IPS-11a (cell line): Measurements from ENCODE around the gene CTSC.
"Not testable (repeated sequence)": the region's sequence is repeated elsewhere in the genome, so short reads cannot be mapped to it uniquely, and the experiment has no call there.

Source experiments
- H3K4me3 ChIP-seq: one replicate; pipeline ENCODE4 v1.5.1; 2013; ENCODE audit warnings: low read depth, low read length, control low read depth

CTSC gene

DNA sequence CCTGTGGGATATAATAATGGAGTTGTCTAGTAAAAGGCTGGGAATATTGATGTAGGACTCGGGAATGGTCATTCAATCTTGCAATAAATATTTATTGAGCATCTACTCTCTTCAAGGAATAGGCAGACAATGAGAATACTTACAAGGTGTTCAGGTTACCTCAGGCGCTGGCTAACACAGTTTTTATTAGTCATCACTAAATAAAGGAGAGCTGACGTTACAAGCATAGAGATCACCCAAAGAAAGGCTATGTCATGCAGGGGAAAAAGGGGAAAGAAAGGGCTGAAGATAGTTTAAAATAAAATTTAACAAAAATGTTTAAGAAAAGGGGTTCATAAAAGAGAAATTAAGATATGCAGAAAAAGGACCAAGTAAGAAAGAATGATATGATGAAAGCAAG is 15.8 kb upstream of the CTSC start:
- no peak overlapping the region for H3K4me3 ChIP-seq

DNA sequence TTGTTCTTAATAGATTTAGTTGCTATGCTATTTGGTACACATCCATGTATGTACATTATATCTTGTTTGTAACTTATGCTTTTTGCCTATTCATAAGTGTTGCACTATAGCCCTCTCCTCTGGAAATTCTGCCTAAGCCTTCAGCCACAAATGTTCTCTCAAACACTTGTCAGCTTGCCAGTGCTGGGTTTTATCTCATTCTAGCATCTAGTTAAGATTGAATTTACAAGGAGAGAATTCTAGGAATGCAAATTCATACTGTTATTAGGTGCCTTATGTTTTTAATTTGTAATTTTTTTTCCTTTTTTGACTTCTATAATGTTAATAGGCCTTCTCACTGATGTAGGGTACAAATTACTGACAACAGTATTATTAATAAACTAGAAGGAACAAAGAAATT is 14.6 kb upstream of the CTSC start:
- no peak overlapping the region for H3K4me3 ChIP-seq

DNA sequence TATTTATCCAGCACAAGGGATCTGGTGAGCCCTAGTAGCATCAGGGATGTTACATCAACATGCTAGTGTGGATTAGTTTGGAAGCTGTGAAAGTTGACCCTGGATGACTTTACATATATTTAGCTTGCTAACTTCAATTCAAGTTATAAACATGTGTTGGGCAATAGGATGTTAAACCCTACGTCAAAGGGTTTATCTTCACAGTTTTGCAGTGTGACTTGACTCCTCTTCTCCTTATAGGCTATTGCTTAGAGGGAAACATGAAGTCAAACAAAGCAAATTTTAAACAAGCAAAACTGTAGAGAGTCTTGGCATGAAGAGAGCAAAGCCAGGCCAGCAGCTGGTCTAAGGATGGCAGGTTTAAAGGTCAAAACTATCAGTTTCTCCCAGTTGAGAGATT is 11.3 kb upstream of the CTSC start:
- H3K4me3 ChIP-seq = no peak overlapping the region

- no peak overlapping the region for H3K4me3 ChIP-seq
Observed at GRCh38 chr11:88345949-88346348, 8.4 kb upstream of the CTSC start.

- no peak overlapping the region for H3K4me3 ChIP-seq
Observed at GRCh38 chr11:88345408-88345807, 7.9 kb upstream of the CTSC start.

DNA sequence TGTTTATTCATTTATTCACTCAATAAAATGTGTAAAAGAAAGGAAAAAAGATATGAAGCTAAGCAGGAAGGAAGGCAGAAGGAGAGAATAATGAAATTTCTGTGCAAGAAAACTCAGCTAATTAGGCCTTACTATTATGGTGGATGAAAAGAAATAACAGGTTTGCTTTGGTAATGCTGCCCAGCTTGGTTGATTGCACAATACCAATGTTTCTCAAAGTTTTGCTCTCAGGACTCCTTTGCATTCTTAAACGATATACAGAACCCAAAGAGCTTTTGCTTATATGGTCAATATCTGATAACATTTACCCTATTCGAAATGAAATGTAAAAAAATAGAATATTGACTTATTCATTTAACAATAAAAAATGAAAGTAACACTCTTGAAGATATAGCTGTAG is 7.3 kb upstream of the CTSC start:
- H3K4me3 ChIP-seq = no peak overlapping the region

- H3K4me3 ChIP-seq = no peak overlapping the region
Observed at GRCh38 chr11:88341522-88342251, 4.2 kb upstream of the CTSC start.

- no peak overlapping the region for H3K4me3 ChIP-seq
Observed at GRCh38 chr11:88340366-88340935, 2.9 kb upstream of the CTSC start.

GRCh38 chr11:88337987-88338668 is 592 bp upstream of the CTSC start:
- H3K4me3 ChIP-seq = peak overlapping the region; percentile 95

- H3K4me3 ChIP-seq = no peak overlapping the region
Observed at GRCh38 chr11:88335284-88335683, 2.3 kb downstream of the CTSC start.

DNA sequence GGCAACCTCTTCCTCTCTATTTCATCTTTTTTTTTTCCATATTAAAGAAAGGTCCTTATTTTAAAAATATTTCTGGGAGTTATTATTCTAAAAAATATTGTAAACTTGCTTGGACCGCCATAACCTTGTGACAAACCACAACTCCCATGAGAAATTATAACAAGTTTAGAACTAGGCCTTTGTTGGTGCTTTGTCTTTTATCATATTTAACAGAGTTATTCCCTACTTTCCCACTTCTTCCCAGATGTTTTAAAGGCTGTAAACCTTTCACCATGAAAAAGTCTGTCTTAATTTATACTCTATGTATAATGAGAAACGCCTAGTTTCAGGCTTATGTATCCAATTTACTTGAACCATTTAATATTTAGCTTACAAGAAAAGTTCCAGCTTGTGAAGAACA is 3.7 kb downstream of the CTSC start:
- no peak overlapping the region for H3K4me3 ChIP-seq

- no peak overlapping the region for H3K4me3 ChIP-seq
Observed at GRCh38 chr11:88332851-88333250, 4.7 kb downstream of the CTSC start.

DNA sequence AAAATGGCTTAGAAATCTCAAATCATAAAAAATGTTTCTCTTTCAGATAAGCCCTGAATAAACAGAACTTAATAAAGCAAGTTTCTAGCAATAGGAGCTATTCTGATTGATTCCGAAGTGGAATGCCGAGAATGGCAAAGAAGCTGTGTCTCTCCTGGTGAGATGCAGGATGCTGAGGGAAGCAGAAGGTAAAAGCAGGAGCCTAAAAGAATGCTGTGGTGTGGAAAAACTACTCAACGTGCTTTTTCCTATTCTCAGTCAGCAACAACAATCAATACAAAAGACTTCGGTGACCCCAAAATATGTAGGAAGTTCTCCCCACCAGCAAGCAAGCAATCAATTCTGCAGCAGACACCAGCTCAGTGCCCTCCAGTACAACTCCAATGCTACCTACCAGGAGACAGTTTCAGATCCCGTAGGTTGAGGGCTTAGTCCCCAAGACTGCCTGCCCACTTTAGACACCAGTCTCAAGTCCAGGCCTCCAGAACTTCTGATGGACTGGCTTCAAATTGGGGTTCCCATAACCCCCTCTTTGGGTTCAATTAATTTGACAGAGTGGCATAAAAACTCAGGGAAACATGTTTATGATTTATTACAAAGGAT is 6.6 kb downstream of the CTSC start:
- H3K4me3 ChIP-seq = no peak overlapping the region

GRCh38 chr11:88329563-88330250 is 7.8 kb downstream of the CTSC start:
- H3K4me3 ChIP-seq = no peak overlapping the region

GRCh38 chr11:88327462-88328143 is 9.9 kb downstream of the CTSC start:
- H3K4me3 ChIP-seq = no peak overlapping the region

GRCh38 chr11:88327061-88327460 is 10.5 kb downstream of the CTSC start:
- no peak overlapping the region for H3K4me3 ChIP-seq

- H3K4me3 ChIP-seq = no peak overlapping the region
Observed at GRCh38 chr11:88326099-88326498, 11.4 kb downstream of the CTSC start.

DNA sequence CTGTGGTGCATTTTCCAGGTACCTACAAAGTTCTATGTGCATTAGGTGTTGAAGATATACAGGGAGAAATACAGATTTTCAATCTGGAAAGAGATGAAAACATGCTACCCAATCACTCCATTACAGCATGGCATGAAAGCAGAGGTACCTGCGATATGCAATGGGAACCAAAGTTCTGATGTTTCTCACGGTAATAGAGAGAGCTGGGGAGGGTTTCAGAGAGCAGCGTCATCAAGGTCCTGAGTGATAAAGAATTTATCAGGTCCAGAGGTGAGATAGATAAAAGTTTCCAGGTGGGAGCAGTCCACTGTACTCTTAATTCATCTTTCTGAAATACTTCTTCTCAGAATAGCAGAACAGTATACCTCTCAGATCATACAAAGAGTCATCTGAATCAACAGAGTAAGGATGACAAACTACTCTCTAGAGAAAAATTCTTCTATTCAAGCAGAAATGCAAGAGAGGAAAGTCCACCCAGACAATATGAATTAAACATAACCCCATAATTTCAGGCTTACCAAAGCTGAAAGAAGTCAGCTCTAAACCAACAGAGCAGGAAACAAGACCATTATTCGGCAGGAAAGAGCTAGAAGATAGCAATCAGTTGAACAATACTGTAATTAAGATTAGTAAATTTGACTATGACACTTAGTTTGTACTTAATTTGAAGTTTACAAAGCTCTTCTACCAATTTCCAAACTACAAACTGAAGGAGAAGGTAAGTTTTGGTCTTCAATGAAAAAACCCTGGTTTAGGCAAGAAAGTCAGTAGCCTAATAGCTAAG is 12.8 kb downstream of the CTSC start:
- H3K4me3 ChIP-seq = no peak overlapping the region

GRCh38 chr11:88322881-88323280 is 14.7 kb downstream of the CTSC start:
- not testable (repeated sequence) for H3K4me3 ChIP-seq

DNA sequence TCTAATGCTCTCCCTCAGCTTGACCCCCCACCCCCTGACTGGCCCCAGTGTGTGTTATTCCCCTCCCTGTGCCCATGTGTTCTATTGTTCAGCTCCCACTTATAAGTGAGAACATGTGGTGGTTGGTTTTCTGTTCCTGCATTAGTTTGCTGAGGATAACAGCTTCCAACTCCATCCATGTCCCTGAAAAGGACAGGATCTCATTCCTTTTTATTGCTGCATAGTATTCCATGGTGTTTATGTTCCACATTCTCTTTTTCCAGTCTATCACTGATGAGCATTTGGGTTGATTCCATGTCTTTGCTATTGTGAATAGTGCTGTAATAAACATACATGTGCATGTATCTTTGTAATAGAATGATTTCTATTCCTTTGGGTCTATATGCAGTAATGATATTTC is 16.1 kb downstream of the CTSC start:
- H3K4me3 ChIP-seq = not testable (repeated sequence)
